G401.6 (cell line): ENCODE data around the gene PPM1N.

Experiments
- FAIRE-seq: peaks from 2 replicates; lab custom pipeline; 2012; peaks lifted over from hg19 to GRCh38; lab: Jason Lieb, UNC

The PPM1N gene

GRCh38 chr19:45492137-45492626 is 6.1 kb upstream of the PPM1N start:
- FAIRE-seq: no peak

- FAIRE-seq: peak; percentile 99
These were observed 5.4 kb upstream of the PPM1N start for GRCh38 chr19:45492627-45493470.

DNA sequence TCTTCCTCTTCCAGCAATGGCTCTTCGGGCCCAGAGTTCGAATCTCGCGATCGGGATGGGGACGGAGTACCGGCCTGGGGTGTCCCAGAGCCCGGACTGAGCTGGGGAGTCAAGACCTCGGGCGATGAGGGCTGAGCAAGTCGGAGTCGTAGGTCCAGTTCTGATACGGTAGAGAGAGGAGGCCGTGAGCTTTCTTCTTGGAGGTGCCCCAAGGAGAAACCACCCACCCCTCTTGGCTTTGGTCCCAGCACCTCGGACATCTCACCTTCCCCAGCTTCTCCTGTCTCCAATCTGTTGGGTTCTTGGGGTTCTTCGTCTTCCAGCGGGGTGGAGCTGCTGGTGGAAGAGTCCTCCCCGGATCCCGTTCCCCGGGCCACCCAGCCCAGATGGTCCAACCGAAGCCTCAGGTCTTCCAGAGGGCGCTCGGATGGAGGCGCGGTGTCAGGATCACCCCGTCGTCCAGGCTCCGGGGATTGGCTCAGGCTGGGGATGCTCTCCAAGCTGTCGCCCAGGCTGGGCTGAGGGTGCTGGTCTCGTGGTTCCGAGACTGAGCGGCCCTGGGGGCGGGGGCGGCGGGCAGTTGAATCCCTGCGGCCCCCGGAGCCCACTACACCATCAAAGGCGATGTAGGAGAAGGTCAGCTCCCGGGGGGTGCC is 3.9 kb upstream of the PPM1N start:
- no peak for FAIRE-seq

- no peak for FAIRE-seq
These were observed 3.1 kb upstream of the PPM1N start for GRCh38 chr19:45495178-45495577.

- no peak for FAIRE-seq
These were observed 1.8 kb upstream of the PPM1N start for GRCh38 chr19:45496349-45496953.

DNA sequence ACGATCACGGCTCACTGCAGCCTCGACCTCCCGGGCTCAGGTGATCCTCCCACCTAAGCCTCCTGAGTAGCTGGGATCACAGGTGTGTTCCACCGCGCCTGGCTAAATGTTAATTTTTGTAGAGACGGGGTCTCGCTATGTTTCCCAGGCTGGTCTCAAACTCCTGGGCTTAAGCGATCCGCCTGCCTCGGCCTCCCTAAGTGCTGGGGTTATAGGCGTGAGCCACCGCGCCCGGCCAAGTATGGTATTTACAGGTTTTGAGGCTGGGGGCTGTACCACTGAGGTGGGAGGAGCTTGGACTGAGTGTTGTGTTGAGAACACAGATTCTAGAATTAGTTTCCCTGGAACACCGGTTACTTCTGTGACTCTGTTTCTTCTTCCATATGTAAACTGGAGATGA is 452 bp upstream of the PPM1N start:
- FAIRE-seq: no peak

GRCh38 chr19:45499196-45500180 is 1.2 kb downstream of the PPM1N start:
- no peak for FAIRE-seq

- no peak for FAIRE-seq
These were observed 2.9 kb downstream of the PPM1N start for GRCh38 chr19:45500918-45501729.

- no peak for FAIRE-seq
These were observed 3.4 kb downstream of the PPM1N start for GRCh38 chr19:45501730-45502014.

DNA sequence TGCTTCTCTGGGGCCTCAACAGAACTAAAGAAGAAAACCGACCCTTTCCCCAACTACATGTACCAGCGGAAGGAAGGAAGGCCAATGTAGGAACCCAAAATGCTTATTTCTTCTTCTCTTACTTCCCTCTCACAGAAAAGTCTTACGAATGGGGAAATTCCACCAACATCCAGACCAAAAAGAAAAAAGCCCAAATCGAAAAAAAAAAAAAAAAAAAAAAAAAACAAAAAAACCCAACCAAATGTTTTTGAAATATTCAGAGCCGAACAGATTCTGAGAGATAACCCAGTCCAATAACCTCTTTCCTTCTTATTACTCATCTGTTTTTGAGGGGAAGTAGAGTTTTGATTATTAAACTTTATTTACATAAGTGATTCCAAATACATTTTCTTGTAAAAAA is 3.9 kb downstream of the PPM1N start:
- FAIRE-seq: peak; percentile 41

GRCh38 chr19:45503909-45504308 is 5.7 kb downstream of the PPM1N start:
- no peak for FAIRE-seq

GRCh38 chr19:45505151-45505995 is 7.1 kb downstream of the PPM1N start:
- no peak for FAIRE-seq

GRCh38 chr19:45505996-45506245 is 7.7 kb downstream of the PPM1N start:
- no peak for FAIRE-seq

DNA sequence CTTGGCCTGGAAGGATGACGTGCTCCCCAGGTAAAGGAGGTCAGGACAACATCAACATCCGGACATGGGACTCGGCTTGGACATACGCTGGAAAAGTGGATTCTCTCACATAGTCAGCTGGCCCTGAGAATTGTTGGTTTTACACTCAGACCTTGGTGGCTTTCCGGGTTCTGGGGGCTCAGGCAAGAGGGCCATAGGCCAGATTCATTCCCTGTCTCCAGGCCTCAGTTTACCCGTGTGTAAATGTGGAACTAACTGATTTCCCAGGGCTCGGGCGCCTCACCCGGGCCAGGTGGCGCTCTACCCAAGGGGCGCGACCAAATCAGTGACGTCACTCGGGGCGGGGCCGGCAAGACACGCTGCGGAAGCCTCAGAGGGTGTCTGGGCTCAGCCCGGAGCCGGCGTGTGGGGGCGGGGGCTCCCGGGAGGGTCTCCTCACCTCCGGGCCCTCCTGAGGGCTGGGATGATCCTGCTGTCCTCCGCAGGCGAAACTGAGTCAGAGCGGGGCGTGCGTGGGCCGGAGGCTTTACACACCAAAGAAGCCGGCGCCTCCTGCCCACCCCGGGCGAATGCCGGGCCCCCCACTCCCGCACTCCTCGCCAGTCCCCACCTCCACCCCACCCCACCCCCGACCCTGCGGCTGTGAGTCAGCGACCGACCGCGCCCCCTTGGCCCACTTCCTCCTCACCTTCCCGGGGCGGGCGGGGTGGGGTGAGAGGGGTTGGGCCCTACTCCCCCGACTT is 8.2 kb downstream of the PPM1N start:
- no peak for FAIRE-seq

GRCh38 chr19:45506989-45507871 is 9.0 kb downstream of the PPM1N start, which contains the start of gene VASP:
TSS of gene VASP (plus strand) at chr19:45507479. CDS start at chr19:45507772, 293 bp downstream.
- peak; percentile 44 for FAIRE-seq

- FAIRE-seq: no peak
These were observed 9.7 kb downstream of the PPM1N start for GRCh38 chr19:45507872-45508416.

DNA sequence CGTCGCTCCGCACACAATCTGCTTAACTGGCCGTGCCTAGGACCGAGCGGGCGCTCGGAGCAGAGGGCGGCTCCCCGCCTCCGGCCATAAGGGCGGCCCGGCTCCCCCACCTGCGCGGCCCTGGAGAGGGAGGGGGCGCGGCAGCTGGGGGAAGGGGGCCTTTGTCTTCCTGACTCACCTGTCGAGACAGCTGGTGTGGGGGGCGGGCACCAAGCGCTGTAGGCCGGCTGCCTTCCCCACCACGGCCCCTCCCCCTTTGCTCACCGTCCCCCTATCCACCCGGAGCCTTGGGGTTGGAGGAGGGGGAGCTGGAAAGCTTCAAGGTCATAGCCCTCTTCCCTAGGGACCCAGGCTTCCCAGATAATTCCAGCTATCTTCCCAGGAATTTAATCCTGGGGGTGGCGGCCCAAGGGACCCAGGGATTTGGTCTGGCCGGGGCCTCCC is 10.2 kb downstream of the PPM1N start:
- FAIRE-seq: no peak
